K562 (cell line): ENCODE results near the gene PDE11A. TPM values are rescaled to one million over a fixed set of nuclear protein-coding genes. Genes with fewer than 3 reads are reported as not detected.

Experiments
- BRD9 ChIP-seq: fragments of 450-650 bp; IDR thresholded peaks from 2 replicates; pipeline ENCODE4 v1.6.1; 2018; ENCODE audit warnings: low read depth; ENCODE audit not compliant: partially characterized antibody
- CC2D1A ChIP-seq: fragments of 450-650 bp; IDR thresholded peaks from 2 replicates; pipeline ENCODE4 v1.6.1; 2017; ENCODE audit warnings: mild to moderate bottlenecking
- CREB1 ChIP-seq, 2 experiments: sonication (generic) in 1 of 2; formaldehyde crosslinking in 1 of 2; IDR thresholded peaks; 2 replicates each; pipeline versions ENCODE4 v1.6.1 to v1.8.0; 2012 to 2022; ENCODE audit warnings: inconsistent platforms in 1 of 2, mild to moderate bottlenecking in 1 of 2, missing genetic modification reagents in 1 of 2, moderate library complexity in 1 of 2
- CTBP1 ChIP-seq: fragments of 450-650 bp; IDR thresholded peaks from 2 replicates; pipeline ENCODE4 v1.6.1; 2016; ENCODE audit warnings: borderline replicate concordance
- DIDO1 ChIP-seq: fragments of 450-650 bp; IDR thresholded peaks from 2 replicates; pipeline ENCODE4 v1.6.1; 2016; ENCODE audit warnings: low read depth, missing biosample characterization, missing genetic modification characterization
- ETV1 ChIP-seq: fragments of 450-650 bp; conservative IDR thresholded peaks from 2 replicates; pipeline ENCODE4 v1.6.1; 2016; ENCODE audit warnings: missing genetic modification characterization, control low read depth, low read depth, missing compliant biosample characterization
- KDM1A ChIP-seq, 2 experiments: fragments of 450-650 bp; IDR thresholded peaks; 2 replicates each; pipeline ENCODE4 v1.6.1; 2016; ENCODE audit warnings: mild to moderate bottlenecking in 2 of 2
- PBX2 ChIP-seq, 2 experiments: IDR thresholded peaks in 1 of 2; conservative IDR thresholded peaks in 1 of 2; 2 replicates each; pipeline ENCODE4 v1.6.1; 2016; ENCODE audit warnings: low read depth in 2 of 2, mild to moderate bottlenecking in 1 of 2, missing compliant biosample characterization in 1 of 2, missing genetic modification characterization in 1 of 2, moderate library complexity in 1 of 2
- RNF2 ChIP-seq: sonication (generic); IDR thresholded peaks from 2 replicates; pipeline ENCODE4 v1.6.1; 2016
- ZNF445 ChIP-seq: fragments of 250-450 bp; sonication (Bioruptor Pico); IDR thresholded peaks from 2 replicates; pipeline ENCODE4 v1.4.0; 2020; ENCODE audit warnings: low read depth, mild to moderate bottlenecking, moderate library complexity
- ZNF766 ChIP-seq: fragments of 200-800 bp; sonication (Bioruptor generic); conservative IDR thresholded peaks from 2 replicates; pipeline ENCODE4 v1.6.1; 2016; ENCODE audit warnings: missing genetic modification characterization, missing compliant biosample characterization
- ZNF79 ChIP-seq: fragments of 250-450 bp; sonication (Bioruptor Pico); IDR thresholded peaks from 2 replicates; pipeline ENCODE4 v1.4.0; 2020; ENCODE audit warnings: low read depth, mild to moderate bottlenecking, moderate library complexity
- polyA plus RNA-seq, 8 experiments: library from polyadenylated mRNA; depleted of rRNA in 4 of 8; stranded (reverse) in 5 of 8; unstranded in 3 of 8; fragments of >200 nt; fragmentation: Nextera tagmentation in 2 of 8; fragmentation: Illumina TruSeq in 1 of 8; extraction: Ambion mirVana in 2 of 8; extraction: Trizol in 1 of 8; gene quantifications; 2 replicates each; pipeline versions ENCODE4 v1.2.1 to v1.2.3, GENCODE V29; 2011 to 2014; ENCODE audit warnings: inconsistent platforms in 1 of 8, missing spikeins in 1 of 8
- total RNA-seq, 7 experiments: library from RNA; depleted of rRNA in 6 of 7; stranded (reverse); fragments of >200 nt in 6 of 7; fragmentation: Illumina TruSeq in 2 of 7; extraction: Trizol in 2 of 7; gene quantifications; 2 replicates each; pipeline versions ENCODE4 v1.2.1 to v1.2.3, GENCODE V29; 2011 to 2021; ENCODE audit warnings: low replicate concordance in 1 of 7

The PDE11A gene
- total and polyA plus RNA-seq, 9 of the 15 experiments (the other 6 are each of a cell fraction or from before 2014, with no cell fraction given) = 3.2 to 22.1 (median 5.7) TPM

DNA sequence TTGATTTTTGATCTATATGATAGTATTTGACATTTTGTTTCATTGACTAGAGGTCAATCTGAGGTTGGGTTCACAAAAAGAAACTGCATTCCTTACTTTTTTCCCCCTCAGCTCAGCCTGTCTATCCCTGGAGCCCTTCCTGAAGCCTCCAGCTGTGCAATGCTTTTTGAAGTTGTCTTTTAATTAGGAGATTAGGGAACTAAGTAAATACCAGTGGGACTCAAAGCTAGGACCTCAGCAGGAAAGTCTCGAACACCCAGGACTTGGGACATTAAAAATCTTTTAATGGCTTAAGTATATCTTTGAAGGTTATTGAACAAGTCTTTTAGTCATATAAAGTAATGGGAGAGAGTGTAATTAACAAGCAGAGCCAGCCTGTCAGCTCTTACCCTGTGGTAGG lies 220.2 kb downstream of the PDE11A start (continued):
- TF ChIP-seq RNF2 (no peak), KDM1A (IDR thresholded peaks at IDR 0.05) (no peak), CC2D1A (no peak), CTBP1 (no peak), ZNF79 (CRISPR knock-in tag) (no peak), PBX2 (CRISPR knock-in tag; IDR thresholded peaks at IDR 0.05; ENCODE audit: low read depth) (no peak), PBX2 (tag; conservative IDR thresholded peaks at IDR 0.05; ENCODE audit: low read depth) (no peak), ZNF766 (no peak), BRD9 (no peak), ZNF445 (CRISPR knock-in tag) (no peak), DIDO1 (tag) (no peak), CREB1 (IDR thresholded peaks at IDR 0.05) (no peak), CREB1 (CRISPR knock-in tag; IDR thresholded peaks at IDR 0.05) (no peak), ETV1 (tag) (no peak)
